H1 (cell line): Measurements from ENCODE around the gene OLFML2B. TPM values are rescaled to one million over a fixed set of nuclear protein-coding genes. Genes with fewer than 3 reads are reported as not detected.

Source experiments
- CTCF ChIA-PET: fragments of 300-600 bp; sonication (Branson Sonifier 250); formaldehyde crosslinking; loops from one replicate; lab custom pipeline; 2021; ENCODE audit not compliant: partially characterized antibody; lab: Charles Lee
- POLR2A ChIA-PET: fragments of 300-600 bp; sonication (Branson Sonifier 250); formaldehyde crosslinking; loops from one replicate; lab custom pipeline; 2021; ENCODE audit warnings: inconsistent platforms; ENCODE audit not compliant: partially characterized antibody; lab: Charles Lee
- DNase-seq, 2 experiments: peaks; one replicate each; pipeline versions ENCODE4 v3.0.0 to v3.0.0-alpha.2; 2010 to 2022; ENCODE audit warnings: low spot score in 2 of 2, low read depth in 1 of 2, mixed read lengths in 1 of 2
- FAIRE-seq: peaks from 2 replicates; lab custom pipeline; 2011; peaks lifted over from hg19 to GRCh38; lab: Jason Lieb, UNC
- H2AFZ ChIP-seq: 2 replicates; pipeline ENCODE4 v1.8.1; 2012; ENCODE audit warnings: low read length, inconsistent platforms
- H2AK5ac ChIP-seq: 2 replicates; pipeline ENCODE4 v1.6.1; 2013; ENCODE audit warnings: low read depth, low read length
- H2BK120ac ChIP-seq: replicated peaks from 2 replicates; pipeline ENCODE3; 2013; ENCODE audit warnings: low read depth, low read length, inconsistent platforms
- H2BK12ac ChIP-seq: 2 replicates; pipeline ENCODE4 v1.6.1; 2013; ENCODE audit warnings: low read depth, low read length
- H2BK15ac ChIP-seq: 2 replicates; pipeline ENCODE4 v1.6.1; 2013; ENCODE audit warnings: low read length
- H2BK20ac ChIP-seq: 2 replicates; pipeline ENCODE4 v1.6.1; 2013; ENCODE audit warnings: low read length
- H2BK5ac ChIP-seq: 2 replicates; pipeline ENCODE4 v1.6.1; 2013; ENCODE audit warnings: low read depth, low read length
- H3K14ac ChIP-seq: 2 replicates; pipeline ENCODE4 v1.6.1; 2013; ENCODE audit warnings: inconsistent platforms; ENCODE audit not compliant: insufficient read length
- H3K18ac ChIP-seq: 2 replicates; pipeline ENCODE4 v1.6.1; 2013; ENCODE audit warnings: low read length; ENCODE audit errors: extremely low read depth
- H3K23ac ChIP-seq: 2 replicates; pipeline ENCODE4 v1.6.1; 2013; ENCODE audit warnings: inconsistent platforms; ENCODE audit not compliant: insufficient read length
- H3K23me2 ChIP-seq: 2 replicates; pipeline ENCODE4 v1.6.1; 2013; ENCODE audit warnings: low read depth, low read length
- H3K27ac ChIP-seq: 2 replicates; pipeline ENCODE4 v1.6.1; 2011; ENCODE audit warnings: low read depth, low read length, inconsistent platforms
- H3K27me3 ChIP-seq, 4 experiments: replicated peaks in 1 of 4; 1 replicate in 1 of 4; 2 replicates in 3 of 4; pipeline versions ENCODE4 v1.6.1 to v1.8.1; 2011 to 2013; ENCODE audit warnings: low read length in 3 of 4, mild to moderate bottlenecking in 3 of 4, inconsistent platforms in 2 of 4, mixed read lengths in 2 of 4, moderate library complexity in 1 of 4; ENCODE audit not compliant: control insufficient read depth in 3 of 4, insufficient read depth in 3 of 4; ENCODE audit errors: extremely low read depth in 1 of 4
- H3K36me3 ChIP-seq, 4 experiments: 2 replicates each; pipeline versions ENCODE4 v1.6.1 to v1.8.1; 2011 to 2013; ENCODE audit warnings: mild to moderate bottlenecking in 4 of 4, low read length in 3 of 4, moderate library complexity in 2 of 4, control low read depth in 1 of 4, inconsistent platforms in 1 of 4; ENCODE audit not compliant: insufficient read depth in 4 of 4, control insufficient read depth in 2 of 4
- H3K4ac ChIP-seq: replicated peaks from 2 replicates; pipeline ENCODE3; 2013; ENCODE audit warnings: low read length, low read depth, mixed read lengths, inconsistent platforms; ENCODE audit not compliant: insufficient read length
- H3K4me1 ChIP-seq, 4 experiments: replicated peaks in 1 of 4; 1 replicate in 1 of 4; 2 replicates in 3 of 4; pipeline versions ENCODE4 v1.6.1 to v1.8.1; 2011 to 2013; ENCODE audit warnings: low read length in 3 of 4, inconsistent platforms in 2 of 4, mixed read lengths in 1 of 4; ENCODE audit not compliant: insufficient read depth in 4 of 4, control insufficient read depth in 3 of 4
- H3K4me2 ChIP-seq, 2 experiments: 2 replicates each; pipeline versions ENCODE4 v1.6.1 to v1.8.1; 2011 to 2013; ENCODE audit warnings: low read depth in 2 of 2, low read length in 2 of 2, control low read depth in 1 of 2, inconsistent platforms in 1 of 2, mild to moderate bottlenecking in 1 of 2; ENCODE audit not compliant: insufficient read depth in 1 of 2
- H3K4me3 ChIP-seq, 4 experiments: fragments of 200-600, 300-600 bp in 1 of 4; sonication (generic), shearing (Covaris generic), sonication (Bioruptor Twin) in 1 of 4; 2 replicates each; pipeline versions ENCODE4 v1.5.1 to v1.8.1; 2011 to 2016; ENCODE audit warnings: low read length in 4 of 4, low read depth in 3 of 4, control low read depth in 2 of 4, inconsistent platforms in 2 of 4, mild to moderate bottlenecking in 2 of 4, mixed read lengths in 1 of 4, moderate library complexity in 1 of 4; ENCODE audit not compliant: insufficient read depth in 2 of 4; ENCODE audit errors: extremely low read depth in 1 of 4
- H3K56ac ChIP-seq: replicated peaks from 2 replicates; pipeline ENCODE3; 2013; ENCODE audit warnings: low read depth, mild to moderate bottlenecking, mixed read lengths, low read length, inconsistent platforms; ENCODE audit not compliant: insufficient read length
- H3K79me1 ChIP-seq: 2 replicates; pipeline ENCODE4 v1.6.1; 2013; ENCODE audit warnings: low read depth, low read length, control low read depth
- H3K79me2 ChIP-seq, 2 experiments: 2 replicates each; pipeline versions ENCODE4 v1.6.1 to v1.8.1; 2012 to 2013; ENCODE audit warnings: low read length in 2 of 2, mild to moderate bottlenecking in 2 of 2, inconsistent platforms in 1 of 2; ENCODE audit not compliant: insufficient read depth in 2 of 2, control insufficient read depth in 1 of 2
- H3K9ac ChIP-seq, 4 experiments: replicated peaks in 1 of 4; 1 replicate in 1 of 4; 2 replicates in 3 of 4; pipeline versions ENCODE4 v1.6.1 to v1.8.1; 2011 to 2013; ENCODE audit warnings: low read depth in 3 of 4, low read length in 3 of 4, control low read depth in 2 of 4, mild to moderate bottlenecking in 2 of 4, moderate library complexity in 2 of 4, inconsistent platforms in 1 of 4; ENCODE audit errors: extremely low read depth in 1 of 4
- H3K9me3 ChIP-seq, 2 experiments: 2 replicates each; pipeline versions ENCODE4 v1.6.1 to v1.8.1; 2012 to 2013; ENCODE audit warnings: mild to moderate bottlenecking in 2 of 2, moderate library complexity in 2 of 2, control low read depth in 1 of 2, inconsistent platforms in 1 of 2, low read depth in 1 of 2, low read length in 1 of 2, mixed read lengths in 1 of 2; ENCODE audit not compliant: insufficient read depth in 2 of 2
- H4K20me1 ChIP-seq, 2 experiments: replicated peaks in 1 of 2; 2 replicates each; pipeline versions ENCODE3 to v1.8.1; 2011 to 2013; ENCODE audit warnings: inconsistent platforms in 2 of 2, low read length in 2 of 2, mild to moderate bottlenecking in 1 of 2; ENCODE audit not compliant: insufficient read depth in 2 of 2, control insufficient read depth in 1 of 2
- H4K5ac ChIP-seq: 2 replicates; pipeline ENCODE4 v1.6.1; 2013; ENCODE audit warnings: low read length, low read depth, mixed read lengths, inconsistent platforms; ENCODE audit not compliant: insufficient read length
- H4K8ac ChIP-seq: 2 replicates; pipeline ENCODE4 v1.8.0; 2013; ENCODE audit warnings: mild to moderate bottlenecking, moderate library complexity, low read length, inconsistent platforms; ENCODE audit not compliant: insufficient read depth; ENCODE audit errors: extremely low read depth
- H4K91ac ChIP-seq: replicated peaks from 2 replicates; pipeline ENCODE3; 2013; ENCODE audit warnings: low read length, mixed read lengths, inconsistent platforms; ENCODE audit not compliant: insufficient read length
- CBX5 ChIP-seq: fragments of 300-800, 300-1000 bp; sonication (generic); IDR thresholded peaks from 2 replicates; pipeline ENCODE4 v1.7.1; 2016; ENCODE audit warnings: antibody characterized with exemption, low read length, low read depth
- CHD2 ChIP-seq: IDR thresholded peaks from 2 replicates; pipeline ENCODE4 v1.6.1; 2012; ENCODE audit warnings: low read length, improper control_type of control experiment
- CREB1 ChIP-seq: IDR thresholded peaks from 2 replicates; pipeline ENCODE4 v1.6.1; 2012; ENCODE audit warnings: inconsistent platforms
- E2F6 ChIP-seq: IDR thresholded peaks from 2 replicates; pipeline ENCODE4 v1.6.1; 2012; ENCODE audit warnings: inconsistent platforms
- KDM5A ChIP-seq: fragments of 200-600 bp; IDR thresholded peaks from 2 replicates; pipeline ENCODE4 v1.7.1; 2012; ENCODE audit warnings: mild to moderate bottlenecking, low read length, inconsistent platforms, mixed read lengths
- POLR2AphosphoS5 ChIP-seq: IDR thresholded peaks from 2 replicates; pipeline ENCODE4 v1.6.1; 2011; ENCODE audit warnings: low read depth, low read length
- SIX5 ChIP-seq: IDR thresholded peaks from 2 replicates; pipeline ENCODE4 v1.6.1; 2011; ENCODE audit warnings: mild to moderate bottlenecking, low read depth, low read length
- SRF ChIP-seq: IDR thresholded peaks from 2 replicates; pipeline ENCODE4 v1.6.1; 2011; ENCODE audit warnings: mild to moderate bottlenecking, low read depth, low read length, moderate library complexity
- TBP ChIP-seq: IDR thresholded peaks from 2 replicates; pipeline ENCODE4 v1.6.1; 2011; ENCODE audit warnings: low read depth, low read length, improper control_type of control experiment
- TCF12 ChIP-seq: IDR thresholded peaks from 2 replicates; pipeline ENCODE4 v1.6.1; 2011; ENCODE audit warnings: low read depth, mild to moderate bottlenecking, low read length
- YY1 ChIP-seq: IDR thresholded peaks from 2 replicates; pipeline ENCODE4 v1.6.1; 2011; ENCODE audit warnings: low read depth, mild to moderate bottlenecking, low read length
- ZNF274 ChIP-seq: IDR thresholded peaks from 2 replicates; pipeline ENCODE4 v1.7.0; 2012; ENCODE audit warnings: low read length, borderline replicate concordance; ENCODE audit errors: extremely low read depth
- WGBS, 2 experiments: shearing (Covaris generic) in 1 of 2; methylation state at CpG; one replicate each; pipeline versions ENCODE4 v1.1.6 to v1.1.7; 2013 to 2015; ENCODE audit warnings: low lambda C conversion rate in 2 of 2, mixed read lengths in 2 of 2, inconsistent platforms in 1 of 2, low coverage in 1 of 2, missing lambda C conversion rate in 1 of 2; ENCODE audit not compliant: insufficient replicate concordance in 2 of 2, insufficient coverage in 1 of 2, insufficient read length in 1 of 2; ENCODE audit errors: extremely low coverage in 1 of 2, missing lambda C conversion rate in 1 of 2; 5-methylcytosine and 5-hydroxymethylcytosine counted together
- polyA plus RNA-seq, 7 experiments: library from polyadenylated mRNA; depleted of rRNA in 3 of 7; stranded (reverse) in 5 of 7; unstranded in 2 of 7; fragments of >200 nt in 5 of 7; fragments of 200-250 nt in 2 of 7; gene quantifications; 1 replicate in 5 of 7; 2 replicates in 1 of 7; 4 replicates in 1 of 7; pipeline versions ENCODE4 v1.2.1 to v1.2.3, GENCODE V29; 2011 to 2013; ENCODE audit warnings: missing spikeins in 2 of 7, mixed read lengths in 2 of 7
- total RNA-seq: library from RNA; stranded (reverse); fragmentation: NEBNext Ultra II Directional; extraction: Animal tissue kit (Norgen Biotek cat#: 25700); gene quantifications from 2 replicates; pipeline ENCODE4 v1.2.1, GENCODE V29; 2021

Gene OLFML2B
- total and polyA plus RNA-seq, 2 of the 8 experiments (the other 6 are each of a cell fraction or from before 2014, with no cell fraction given): 6.5 to 10.4 TPM

DNA sequence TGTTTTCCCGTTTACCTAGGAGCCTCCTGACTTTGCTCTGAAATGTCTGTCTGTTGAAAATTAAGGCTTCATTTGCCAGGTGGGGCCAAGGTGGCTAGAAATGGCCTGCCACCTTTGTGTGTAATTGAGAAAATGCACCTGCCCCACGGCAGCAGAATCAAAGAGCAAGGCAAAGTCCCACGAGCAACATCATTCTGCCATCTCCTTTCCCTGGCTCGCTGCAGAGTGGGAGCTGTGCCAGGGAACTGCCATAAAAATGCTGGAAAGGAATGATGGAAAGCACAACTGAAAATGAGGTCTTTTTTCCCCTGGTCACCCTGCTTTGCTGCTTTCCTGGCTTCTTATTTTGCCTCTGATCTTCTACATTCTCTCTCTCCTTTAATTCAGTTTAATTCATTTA, 5.5 kb upstream of the OLFML2B start:
- no peak for DNase-seq
- no peak overlapping the region for H2BK120ac ChIP-seq
- H4K5ac ChIP-seq: no peak overlapping the region
- no peak overlapping the region for H2BK15ac ChIP-seq
- no peaks in the 10 kb centered on the region for H4K20me1 ChIP-seq
- no peak overlapping the region for H3K56ac ChIP-seq
- H4K8ac ChIP-seq: no peak overlapping the region; the same call in 1 of the 2 replicates
- no peaks in the 10 kb centered on the region for H3K4me1 ChIP-seq
- no peak overlapping the region for H2BK12ac ChIP-seq
- ChIA-PET CTCF (no interaction called here), POLR2A (no interaction called here)
- H3K14ac ChIP-seq: no peak overlapping the region
- peaks cover 3% of the 10 kb centered on the region; the same call in 1 of the 2 replicates for H3K23me2 ChIP-seq
- TF ChIP-seq TCF12 (no peak), SIX5 (no peak), ZNF274 (no peak), KDM5A (no peak), TBP (no peak), CHD2 (no peak), CBX5 (no peak), CREB1 (no peak), POLR2AphosphoS5 (no peak), E2F6 (no peak), SRF (no peak), YY1 (no peak)
- no peak overlapping the region for H2AK5ac ChIP-seq
- no peak for FAIRE-seq
- H3K23ac ChIP-seq: no peak overlapping the region
- no peak overlapping the region for H3K4ac ChIP-seq
- H3K9me3 ChIP-seq: no peaks in the 10 kb centered on the region
- no peak overlapping the region for H2BK5ac ChIP-seq
- H3K27ac ChIP-seq: no peak overlapping the region
- no peaks in the 10 kb centered on the region for H3K79me2 ChIP-seq
- no peaks in the 10 kb centered on the region for H3K79me1 ChIP-seq
- H3K27me3 ChIP-seq: peaks cover 1 to 16% (median 11%) of the 10 kb centered on the region in 4 experiments
- no peak overlapping the region for H3K4me3 ChIP-seq
- no peak overlapping the region for H4K91ac ChIP-seq
- H3K4me2 ChIP-seq: no peak overlapping the region
- 92% methylated on average over 4 of the region's 4 CpGs; no CpG with 5 or more reads in 1 of the 2 experiments for WGBS, 2 experiments
- no peak overlapping the region for H2BK20ac ChIP-seq
- no peaks in the 10 kb centered on the region for H3K36me3 ChIP-seq
- H2AFZ ChIP-seq: 0 out of 2 replicates have a peak overlapping the region, but pooled peaks have one; percentile 46
- no peak overlapping the region for H3K9ac ChIP-seq
- H3K18ac ChIP-seq: no peak overlapping the region
